AG20443 (cell line): ENCODE results near the gene PTGER1.
"Not testable (repeated sequence)": the region's sequence is repeated elsewhere in the genome, so short reads cannot be mapped to it uniquely, and the experiment has no call there.

ENCODE experiments used
- DNase-seq: peaks from one replicate; pipeline ENCODE4 v3.0.0; 2012; ENCODE audit warnings: low spot score, mixed read lengths

PTGER1 gene, protein sequence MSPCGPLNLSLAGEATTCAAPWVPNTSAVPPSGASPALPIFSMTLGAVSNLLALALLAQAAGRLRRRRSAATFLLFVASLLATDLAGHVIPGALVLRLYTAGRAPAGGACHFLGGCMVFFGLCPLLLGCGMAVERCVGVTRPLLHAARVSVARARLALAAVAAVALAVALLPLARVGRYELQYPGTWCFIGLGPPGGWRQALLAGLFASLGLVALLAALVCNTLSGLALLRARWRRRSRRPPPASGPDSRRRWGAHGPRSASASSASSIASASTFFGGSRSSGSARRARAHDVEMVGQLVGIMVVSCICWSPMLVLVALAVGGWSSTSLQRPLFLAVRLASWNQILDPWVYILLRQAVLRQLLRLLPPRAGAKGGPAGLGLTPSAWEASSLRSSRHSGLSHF

DNA sequence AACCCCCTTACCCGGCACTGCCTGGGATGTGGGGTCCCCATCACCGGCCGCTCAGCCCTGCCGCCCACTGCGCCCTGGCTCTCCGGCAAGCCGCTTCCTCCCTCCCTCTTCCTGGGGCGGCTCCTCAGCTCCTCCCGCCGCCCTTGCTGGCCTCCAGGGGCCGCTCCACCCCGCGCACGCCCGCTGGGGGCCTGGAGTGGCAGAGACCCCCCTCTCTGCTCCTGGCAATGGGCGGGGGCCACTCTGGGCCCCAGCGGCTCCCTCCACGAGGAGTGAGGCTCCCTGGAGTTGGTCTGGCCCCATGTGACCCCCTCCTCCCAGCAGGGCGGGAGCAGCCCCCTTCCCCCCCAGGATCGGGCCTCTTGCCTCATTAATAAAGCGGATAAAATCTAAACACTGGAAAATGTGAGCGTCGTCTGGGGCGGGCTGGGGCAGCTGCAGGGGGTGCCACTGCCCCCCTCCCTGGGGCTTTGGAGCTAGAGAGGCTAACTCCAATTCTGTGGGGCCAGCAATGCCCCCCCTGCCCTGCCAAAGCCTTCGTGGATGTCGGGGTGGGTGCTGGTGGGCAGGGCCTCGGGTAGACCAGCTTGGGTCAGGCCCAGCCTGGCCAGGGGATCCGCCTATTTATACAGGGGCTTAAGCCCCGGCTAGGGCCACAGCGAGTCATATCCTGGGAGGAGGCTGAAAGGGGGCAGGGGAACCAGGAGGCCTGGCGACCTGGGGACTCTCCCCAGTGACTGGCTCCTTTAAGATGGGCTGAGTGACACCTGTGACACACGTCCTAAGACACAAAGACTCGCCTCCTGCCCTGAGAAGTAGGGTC, at the start of gene PTGER1:
PTGER1 (minus strand) TSS at position 104 of the 823 bp plus-strand sequence. CDS start 1,034 bp downstream, outside the sequence.
- peak; percentile 72 for DNase-seq

DNA sequence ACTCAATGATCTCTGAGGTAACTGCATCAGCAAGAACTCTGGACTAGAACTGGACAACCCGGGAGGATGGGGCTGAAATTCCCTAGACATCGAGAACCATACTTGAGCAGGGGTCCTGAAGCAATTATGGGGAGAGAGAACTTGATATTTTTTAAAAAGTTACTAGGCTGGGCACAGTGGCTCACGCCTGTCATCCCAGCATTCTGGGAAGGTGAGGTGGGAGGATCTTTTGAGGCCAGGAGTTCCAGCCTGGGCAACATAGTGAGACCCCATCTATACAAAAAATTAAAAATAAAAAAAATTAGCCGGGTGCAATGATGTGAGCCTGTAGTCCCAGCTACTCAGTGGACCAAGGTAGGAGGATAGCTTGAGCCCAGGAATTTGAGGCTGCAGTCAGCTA, 45.4 kb upstream of the PTGER1 start:
- DNase-seq, result no peak

DNA sequence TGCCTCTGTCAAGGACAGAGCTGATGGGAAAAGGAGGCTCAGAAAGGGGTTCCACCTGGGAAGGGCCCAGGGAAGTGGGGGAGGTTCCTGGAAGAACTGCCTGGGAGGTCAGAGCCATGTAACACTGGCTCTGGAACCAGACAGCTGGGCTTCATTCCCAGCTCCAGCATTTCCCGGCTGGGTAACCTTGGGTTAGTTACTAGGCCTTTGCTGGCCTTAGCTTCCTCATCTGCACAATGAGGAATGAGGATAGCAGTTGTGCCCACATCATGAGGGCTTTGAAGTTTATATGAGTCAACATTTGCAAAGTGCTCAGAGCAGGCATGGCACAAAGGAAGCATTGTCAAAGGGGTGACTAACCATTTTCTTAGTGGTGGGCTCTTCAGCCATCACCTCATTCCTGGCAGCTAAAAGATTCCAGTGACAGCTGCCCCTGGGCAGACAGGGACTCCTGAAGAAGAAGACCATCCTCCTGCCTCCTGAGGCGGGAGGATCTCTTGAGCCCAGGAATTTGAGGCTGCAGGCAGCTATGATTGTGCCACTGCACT, 44.8 kb upstream of the PTGER1 start:
- no peak for DNase-seq

GRCh38 chr19:14519245-14519859, 44.2 kb upstream of the PTGER1 start:
- no peak for DNase-seq

- peak; percentile 93 for DNase-seq
These were observed 42.8 kb upstream of the PTGER1 start, which contains the start of gene DNAJB1 for GRCh38 chr19:14517840-14518505. DNAJB1 (minus strand) TSS chr19:14518397; CDS start chr19:14518349, 48 bp downstream.

DNA sequence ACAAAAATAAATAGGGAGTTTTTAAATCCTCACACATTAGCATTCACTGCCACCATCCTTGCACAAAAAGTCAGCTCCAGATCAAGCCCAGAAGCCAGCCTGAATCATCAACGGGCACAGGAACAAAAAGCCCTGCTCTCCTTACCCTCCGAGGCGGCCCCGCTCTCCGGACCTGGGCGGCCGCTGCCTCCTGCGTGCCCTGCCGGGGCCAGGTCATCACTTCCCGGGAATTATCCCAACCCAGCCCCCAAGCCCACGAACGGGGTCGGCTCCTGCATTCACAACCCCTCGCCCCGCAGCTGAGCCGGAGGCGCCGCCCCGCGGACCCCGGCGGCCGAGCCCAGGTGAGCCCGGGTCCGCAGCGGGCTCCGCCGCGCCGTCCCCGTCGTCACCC, 42.3 kb upstream of the PTGER1 start:
- peak; percentile 55 for DNase-seq

DNA sequence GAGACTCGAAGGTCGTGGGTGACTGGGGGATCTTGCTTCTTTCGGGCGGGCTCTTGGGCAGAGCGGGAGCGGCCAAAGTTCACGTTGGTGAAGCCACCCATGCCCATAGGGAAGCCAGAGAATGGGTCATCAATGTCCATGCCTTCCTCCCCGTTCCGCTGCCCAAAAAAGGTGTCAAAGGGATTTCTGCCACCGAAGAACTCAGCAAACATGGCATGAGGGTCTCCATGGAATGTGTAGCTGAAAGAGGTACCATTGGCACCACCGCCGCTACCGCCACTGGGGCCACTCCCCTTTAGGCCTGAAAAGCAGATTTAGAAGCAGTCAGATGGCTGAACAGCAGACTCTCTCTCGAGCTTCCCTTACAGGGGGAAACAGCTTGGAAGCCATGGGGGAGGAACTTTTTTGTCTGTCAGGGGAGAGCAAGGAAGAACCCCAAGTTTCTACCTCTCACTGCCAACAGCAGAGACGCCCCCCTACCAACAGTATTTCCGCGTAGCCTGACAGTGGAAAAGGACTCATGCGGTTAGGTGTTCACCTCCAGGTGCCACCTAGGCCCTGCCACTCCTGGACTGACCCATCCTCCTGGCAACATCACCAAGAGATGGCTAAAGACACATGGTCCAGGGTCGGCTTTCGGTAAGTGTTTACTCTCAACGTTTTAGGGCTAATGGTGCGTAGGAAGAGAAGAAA, 41.7 kb upstream of the PTGER1 start:
- no peak for DNase-seq

DNA sequence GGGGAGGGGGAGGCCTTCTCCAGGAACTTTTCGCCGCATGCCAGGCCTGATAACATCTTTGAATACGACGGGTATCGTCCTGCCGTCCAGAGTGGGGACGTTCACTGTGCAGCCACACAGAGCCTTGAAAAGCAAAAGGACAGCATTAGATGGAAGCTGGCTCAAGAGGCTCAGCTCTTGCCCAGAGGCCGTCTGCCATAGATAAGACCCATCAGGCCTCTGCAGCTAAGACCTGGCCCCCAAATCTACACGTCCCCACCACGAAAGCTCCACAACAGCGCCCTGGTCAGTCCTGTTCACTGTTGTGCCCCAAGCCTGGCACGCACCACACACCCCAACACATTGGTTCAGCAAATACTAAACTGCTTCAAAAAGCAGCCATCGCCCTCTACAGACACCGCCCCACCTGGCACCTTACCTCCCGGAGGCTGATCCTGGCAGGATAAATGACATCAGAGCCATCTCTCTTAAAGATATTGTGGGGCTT, 40.9 kb upstream of the PTGER1 start:
- no peak for DNase-seq

DNA sequence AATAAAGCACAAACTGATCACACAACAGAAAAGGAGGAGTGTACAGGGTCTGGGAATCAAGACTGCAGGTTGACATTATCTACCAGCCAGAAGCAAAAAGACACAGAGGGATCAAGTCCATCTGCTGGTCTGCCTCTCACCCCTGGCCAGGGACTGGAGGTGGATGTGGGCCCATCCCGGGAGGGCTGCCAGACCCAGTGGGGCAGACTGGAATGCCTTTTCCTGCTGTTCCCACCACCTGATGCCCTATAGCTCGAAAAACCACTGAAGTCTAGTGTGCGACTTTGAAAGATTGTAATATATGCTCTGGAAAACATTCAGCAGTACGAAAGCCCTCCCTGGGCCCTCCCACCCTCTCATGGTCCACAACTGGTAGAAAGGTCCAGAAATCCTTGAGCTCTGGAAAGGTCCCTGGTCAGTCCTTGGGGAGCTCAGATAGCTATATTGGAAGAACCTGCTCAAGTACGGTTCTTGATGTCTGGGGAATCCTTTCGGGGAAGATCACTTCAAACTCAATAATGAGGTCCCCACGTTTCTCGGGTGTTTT, 40.4 kb upstream of the PTGER1 start:
- DNase-seq, result no peak

DNA sequence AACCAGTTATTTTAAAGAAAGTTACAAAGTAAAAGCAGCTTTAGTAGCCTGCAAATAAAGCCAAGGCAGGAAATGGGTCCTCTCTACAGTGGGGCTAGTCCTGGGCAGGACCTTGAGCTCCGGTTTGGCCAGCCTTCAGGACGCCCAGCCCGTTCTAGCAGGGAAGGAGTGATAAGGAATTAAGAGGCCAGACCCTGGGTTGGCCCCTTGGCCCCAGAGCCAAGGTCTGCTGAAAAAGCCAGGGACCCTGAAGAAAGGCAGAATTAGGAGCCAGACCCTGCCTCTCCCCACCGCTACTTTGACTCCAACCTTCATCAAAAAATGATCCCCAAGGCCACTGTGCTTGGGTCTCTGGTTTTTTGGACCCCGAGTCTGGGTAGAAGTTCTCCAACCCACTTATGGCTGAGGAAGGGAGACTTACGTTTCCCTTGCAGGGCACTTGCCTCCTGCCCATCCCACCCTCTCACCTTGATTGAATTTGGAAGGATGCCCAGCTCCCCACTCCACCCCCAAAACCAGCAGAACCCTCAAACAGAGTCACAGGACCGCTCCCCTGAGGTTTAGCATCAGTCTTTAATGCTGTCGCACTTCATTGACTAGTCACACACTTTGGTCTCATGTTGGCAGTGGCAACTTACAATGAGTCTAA, 39.2 kb upstream of the PTGER1 start:
- DNase-seq, result no peak

DNA sequence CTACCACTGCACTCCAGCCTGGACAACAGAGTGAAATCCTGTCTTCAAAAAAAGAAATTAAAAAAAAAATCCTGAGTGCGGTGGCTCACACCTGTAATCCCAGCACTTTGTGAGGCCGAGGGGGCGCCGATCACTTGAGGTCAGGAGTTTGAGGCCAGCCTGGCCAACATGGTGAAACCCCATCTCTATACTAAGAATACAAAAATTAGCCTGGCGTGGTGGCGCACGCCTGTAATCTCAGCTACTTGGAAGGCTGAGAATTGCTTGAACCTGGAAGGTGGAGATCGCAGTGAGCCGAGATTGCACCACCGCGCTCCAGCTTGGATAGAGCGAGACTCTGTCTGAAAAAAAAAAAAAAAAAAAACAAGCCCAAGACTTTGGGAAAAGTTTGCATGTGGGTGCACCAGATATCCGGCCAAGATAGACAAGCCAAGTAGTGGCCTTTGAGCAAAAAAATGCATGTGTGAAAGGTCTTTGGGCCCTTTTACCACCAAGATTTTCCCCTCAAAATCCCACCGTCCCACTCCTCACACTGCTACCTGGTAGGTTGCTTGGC, 37.3 kb upstream of the PTGER1 start:
- DNase-seq, result no peak

DNA sequence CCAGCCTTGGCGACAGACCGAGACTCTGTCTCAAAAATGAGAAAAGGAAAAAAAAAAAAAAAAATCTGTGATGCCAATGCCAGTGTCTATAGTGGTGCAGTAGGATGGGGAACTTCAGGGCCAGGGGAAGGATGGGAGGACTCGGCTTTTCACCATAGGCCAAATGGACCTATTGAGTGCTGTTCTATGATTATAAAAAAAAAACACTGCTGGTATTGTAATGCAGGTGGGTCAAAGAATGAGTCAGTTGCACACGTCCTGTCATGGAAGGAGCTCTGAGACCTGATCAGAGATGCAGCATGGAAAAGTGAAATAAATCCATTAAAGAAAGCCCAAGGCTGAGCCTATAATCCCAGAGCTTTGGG, 36.1 kb upstream of the PTGER1 start:
- no peak for DNase-seq

DNA sequence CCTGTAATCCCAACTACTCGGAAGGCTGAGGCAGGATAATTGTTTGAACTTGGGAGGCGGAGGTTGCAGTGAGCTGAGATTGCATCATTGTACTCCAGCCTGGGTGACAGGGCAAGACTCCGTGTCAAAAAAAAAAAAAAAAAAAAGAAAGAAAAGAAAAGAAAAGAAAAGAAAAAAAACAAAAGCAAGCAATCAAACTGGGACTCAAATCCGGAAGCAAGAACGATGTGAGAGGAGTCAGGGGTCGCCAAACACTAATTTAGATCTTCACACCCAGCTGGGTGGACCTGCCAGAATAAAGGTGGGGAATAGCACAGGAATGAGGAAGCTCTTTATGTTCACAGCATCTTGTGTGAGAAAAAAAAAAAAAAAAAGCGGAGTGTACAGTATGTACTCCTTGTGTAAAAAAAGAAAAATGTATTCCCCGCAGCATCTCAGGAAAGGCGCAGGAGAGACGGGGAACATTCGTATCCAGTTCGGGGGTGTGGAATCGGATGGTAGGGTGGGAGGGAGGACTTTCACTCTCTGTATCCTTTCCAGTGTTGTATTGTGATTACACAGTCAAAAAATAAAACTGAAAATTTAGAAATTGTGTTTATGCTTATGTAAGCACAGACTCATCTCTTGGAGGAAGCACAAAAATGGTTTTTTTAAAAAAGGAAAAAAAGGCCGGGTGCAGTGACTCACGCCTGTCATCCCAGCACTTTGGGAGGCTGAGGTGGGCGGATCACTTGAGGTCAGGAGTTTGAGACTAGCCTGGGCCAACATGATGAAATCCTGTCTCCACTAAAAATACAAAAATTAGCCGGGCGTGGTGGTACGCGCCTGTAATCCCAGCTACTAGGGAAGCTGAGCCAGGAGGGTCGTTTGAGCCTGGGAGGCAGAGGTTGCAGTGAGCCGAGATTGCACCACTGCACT, 35.4 kb upstream of the PTGER1 start:
- peak; percentile 36 for DNase-seq

DNA sequence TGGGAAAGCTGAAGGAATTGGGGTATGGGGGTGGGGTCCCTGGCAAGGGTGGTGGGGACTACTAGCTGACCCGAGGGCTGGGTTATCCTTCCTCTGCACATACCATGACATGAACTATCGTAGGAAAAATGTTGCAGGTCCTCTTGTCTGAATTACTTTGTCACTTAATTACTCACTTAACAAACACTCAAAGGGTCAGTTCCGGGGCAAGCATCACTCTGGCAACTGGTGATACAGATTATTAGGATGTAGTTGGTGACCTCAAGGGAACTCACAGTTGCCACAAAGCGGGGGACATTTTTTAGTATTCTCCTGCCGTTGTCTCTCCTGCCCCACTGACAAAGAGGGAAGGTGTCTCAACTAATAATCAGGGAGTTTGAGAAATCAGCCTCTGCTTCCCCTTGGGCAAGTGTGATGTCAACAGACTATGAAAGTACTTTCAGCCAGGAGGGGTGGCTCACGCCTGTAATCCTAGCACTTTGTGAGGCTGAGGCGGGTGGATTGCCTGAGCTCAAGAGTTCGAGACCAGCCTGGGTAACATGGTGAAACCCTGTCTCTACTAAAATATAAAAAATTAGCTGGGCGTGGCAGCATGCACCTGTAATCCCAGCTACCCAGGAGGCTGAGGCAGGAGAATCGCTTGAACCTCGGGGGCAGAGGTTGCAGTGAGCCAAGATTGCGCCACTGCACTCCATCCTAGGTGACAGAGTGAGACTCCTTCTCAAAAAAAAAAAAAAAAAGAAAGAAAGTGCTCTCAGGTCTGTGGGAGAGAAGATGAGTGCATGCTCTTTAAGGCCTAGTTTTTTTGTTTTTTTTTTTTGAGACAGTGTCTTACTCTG, 32.8 kb upstream of the PTGER1 start:
- DNase-seq, result peak; percentile 30

GRCh38 chr19:14505488-14506239, 30.5 kb upstream of the PTGER1 start:
- DNase-seq, result peak; percentile 64

GRCh38 chr19:14504575-14504974, 29.4 kb upstream of the PTGER1 start:
- not testable (repeated sequence) for DNase-seq

DNA sequence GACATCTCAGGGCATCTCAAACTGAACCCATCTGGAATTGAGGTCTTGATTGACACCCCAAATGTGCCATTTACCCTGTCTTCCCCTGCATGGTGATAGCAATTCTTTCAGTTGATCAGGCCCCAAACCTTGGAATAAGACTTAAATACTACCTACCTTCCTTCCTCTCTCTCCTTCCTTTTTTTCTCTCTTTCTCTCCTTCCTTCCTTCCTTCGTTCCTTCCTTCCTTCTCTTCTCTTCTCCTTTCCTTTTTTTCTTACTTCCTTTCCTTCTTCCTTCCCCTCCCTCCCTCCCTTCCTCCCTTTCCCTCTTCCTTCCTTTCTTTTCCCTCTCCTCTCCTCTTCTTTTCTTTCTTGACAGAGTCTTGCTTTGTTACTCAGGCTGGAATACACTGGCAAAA, 28.1 kb upstream of the PTGER1 start:
- DNase-seq, result no peak
